ENCODE results near the gene ACOT9.

DNA sequence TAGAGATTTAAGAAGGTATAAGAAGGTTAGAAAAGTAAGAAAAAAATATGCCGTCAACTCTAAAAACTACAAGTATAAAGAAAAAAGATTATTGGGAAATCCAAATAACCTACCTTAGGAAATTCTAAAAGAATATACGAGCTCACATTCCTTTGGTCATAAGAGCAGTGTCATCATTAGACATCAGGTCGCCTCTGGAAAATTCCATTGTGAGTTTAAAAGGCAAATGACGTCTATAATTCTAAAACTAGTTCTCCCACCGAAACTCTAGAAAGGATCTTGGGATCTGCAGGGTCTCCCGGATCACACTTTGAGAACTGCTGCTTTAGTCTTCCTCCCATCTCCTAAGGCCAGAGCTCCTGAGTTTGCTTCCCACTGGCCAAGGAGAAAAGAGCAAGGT, 39.4 kb upstream of the ACOT9 start:
- TF ChIP-seq CTCF (IDR thresholded peaks at IDR 0.05 in 4 of 5, conservative IDR thresholded peaks at IDR 0.05 in 1 of 5) (no peak), POLR2A (IDR thresholded peaks at IDR 0.05) (no peak)
